ENCODE results near the gene POC1B. TPM values are rescaled to one million over a fixed set of nuclear protein-coding genes. Genes with fewer than 3 reads are reported as not detected.

POC1B gene
- polyA plus RNA-seq, 1 donor (not counting 4 experiments of a cell fraction or from before 2014, with no cell fraction given), result 16.4 TPM

DNA sequence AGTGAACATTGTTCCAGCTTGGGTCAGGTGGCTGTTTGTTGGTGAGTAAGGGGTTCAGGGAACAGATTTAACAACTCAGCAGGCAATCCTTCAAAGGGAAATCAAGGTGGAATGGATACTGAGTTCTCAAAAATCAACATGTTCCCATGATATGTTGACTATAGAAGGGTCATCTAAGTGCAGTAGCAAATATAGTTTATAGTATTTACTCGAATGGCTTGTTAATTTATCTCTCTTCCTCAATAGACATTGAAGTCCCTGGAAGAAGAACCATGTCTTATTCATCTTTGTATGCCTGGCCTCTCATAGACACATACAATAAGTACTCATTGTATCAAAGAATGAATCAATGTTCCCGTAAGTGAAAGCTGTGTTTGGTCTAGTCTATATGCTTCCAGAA, 149.0 kb downstream of the POC1B start:
- Histone ChIP-seq H3K36me3 (ENCODE audit: control insufficient read depth in 2 of 2, extremely low read depth in 1 of 2, insufficient read depth in 2 of 2, low read length in 2 of 2) (no peaks in the 10 kb centered on the region), H3K9me1 (ENCODE audit: control insufficient read depth, extremely low read depth, insufficient read depth, low read length) (no peaks in the 10 kb centered on the region), H4K20me1 (ENCODE audit: control insufficient read depth, extremely low read depth, insufficient read depth, low read length) (no peaks in the 10 kb centered on the region), H3K4me1 (ENCODE audit: control insufficient read depth, extremely low read depth, insufficient read depth, low read length) (peaks cover 47% of the 10 kb centered on the region), H3K27ac (ENCODE audit: control insufficient read depth, insufficient read depth, low read length) (no peak overlapping the region), H2AFZ (ENCODE audit: control insufficient read depth, low read length) (no peak overlapping the region), H3K27me3 (ENCODE audit: control insufficient read depth, extremely low read depth, insufficient read depth, low read length) (no peaks in the 10 kb centered on the region), H3K9ac (ENCODE audit: control insufficient read depth, extremely low read depth, insufficient read depth, low read length) (no peak overlapping the region), H3K4me2 (ENCODE audit: control insufficient read depth, extremely low read depth, insufficient read depth, low read depth, low read length) (no peak overlapping the region), H3K4me3 (ENCODE audit: control insufficient read depth in 2 of 3, extremely low read depth in 1 of 3, insufficient read depth in 2 of 3, low read depth in 1 of 3, low read length in 3 of 3) (no peak overlapping the region), H3K79me2 (ENCODE audit: control insufficient read depth, insufficient read depth, low read length) (no peaks in the 10 kb centered on the region), H3K9me3 (ENCODE audit: control insufficient read depth, low read depth, low read length) (no peaks in the 10 kb centered on the region)
- DNase-seq (ENCODE audit: low read depth, low spot score) (no peak), FAIRE-seq (no peak)
- TF ChIP-seq, protein P1, sequence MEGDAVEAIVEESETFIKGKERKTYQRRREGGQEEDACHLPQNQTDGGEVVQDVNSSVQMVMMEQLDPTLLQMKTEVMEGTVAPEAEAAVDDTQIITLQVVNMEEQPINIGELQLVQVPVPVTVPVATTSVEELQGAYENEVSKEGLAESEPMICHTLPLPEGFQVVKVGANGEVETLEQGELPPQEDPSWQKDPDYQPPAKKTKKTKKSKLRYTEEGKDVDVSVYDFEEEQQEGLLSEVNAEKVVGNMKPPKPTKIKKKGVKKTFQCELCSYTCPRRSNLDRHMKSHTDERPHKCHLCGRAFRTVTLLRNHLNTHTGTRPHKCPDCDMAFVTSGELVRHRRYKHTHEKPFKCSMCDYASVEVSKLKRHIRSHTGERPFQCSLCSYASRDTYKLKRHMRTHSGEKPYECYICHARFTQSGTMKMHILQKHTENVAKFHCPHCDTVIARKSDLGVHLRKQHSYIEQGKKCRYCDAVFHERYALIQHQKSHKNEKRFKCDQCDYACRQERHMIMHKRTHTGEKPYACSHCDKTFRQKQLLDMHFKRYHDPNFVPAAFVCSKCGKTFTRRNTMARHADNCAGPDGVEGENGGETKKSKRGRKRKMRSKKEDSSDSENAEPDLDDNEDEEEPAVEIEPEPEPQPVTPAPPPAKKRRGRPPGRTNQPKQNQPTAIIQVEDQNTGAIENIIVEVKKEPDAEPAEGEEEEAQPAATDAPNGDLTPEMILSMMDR (optimal IDR thresholded peaks at IDR 0.05 in 1 of 3, IDR thresholded peaks at IDR 0.05 in 1 of 3, conservative IDR thresholded peaks at IDR 0.05 in 1 of 3; ENCODE audit: extremely low read depth in 1 of 3, insufficient read depth in 2 of 3, low read length in 3 of 3), result no peak
- no peak for TF ChIP-seq EZH2 (IDR thresholded peaks at IDR 0.05; ENCODE audit: low read length)
- dilution Hi-C loops (cut with MboI; ENCODE audit: extremely low pct_ligation_motif_present, low sequenced_read_pairs), result no loop called here

GRCh38 chr12:89376202-89376529, 149.7 kb downstream of the POC1B start:
- Histone ChIP-seq H3K4me1 (ENCODE audit: control insufficient read depth, extremely low read depth, insufficient read depth, low read length) (peaks cover 54% of the 10 kb centered on the region), H2AFZ (ENCODE audit: control insufficient read depth, low read length) (no peak overlapping the region), H3K27ac (ENCODE audit: control insufficient read depth, insufficient read depth, low read length) (peak overlapping the region; percentile 65), H3K27me3 (ENCODE audit: control insufficient read depth, extremely low read depth, insufficient read depth, low read length) (no peaks in the 10 kb centered on the region), H3K9ac (ENCODE audit: control insufficient read depth, extremely low read depth, insufficient read depth, low read length) (no peak overlapping the region), H3K9me1 (ENCODE audit: control insufficient read depth, extremely low read depth, insufficient read depth, low read length) (no peaks in the 10 kb centered on the region), H3K36me3 (ENCODE audit: control insufficient read depth in 2 of 2, extremely low read depth in 1 of 2, insufficient read depth in 2 of 2, low read length in 2 of 2) (no peaks in the 10 kb centered on the region), H4K20me1 (ENCODE audit: control insufficient read depth, extremely low read depth, insufficient read depth, low read length) (no peaks in the 10 kb centered on the region), H3K4me2 (ENCODE audit: control insufficient read depth, extremely low read depth, insufficient read depth, low read depth, low read length) (no peak overlapping the region), H3K9me3 (ENCODE audit: control insufficient read depth, low read depth, low read length) (no peaks in the 10 kb centered on the region), H3K79me2 (ENCODE audit: control insufficient read depth, insufficient read depth, low read length) (no peaks in the 10 kb centered on the region), H3K4me3 (ENCODE audit: control insufficient read depth in 2 of 3, extremely low read depth in 1 of 3, insufficient read depth in 2 of 3, low read depth in 1 of 3, low read length in 3 of 3) (no peak overlapping the region)
- FAIRE-seq (no peak), DNase-seq (ENCODE audit: low read depth, low spot score) (no peak)
- TF ChIP-seq, protein P1 (optimal IDR thresholded peaks at IDR 0.05 in 1 of 3, IDR thresholded peaks at IDR 0.05 in 1 of 3, conservative IDR thresholded peaks at IDR 0.05 in 1 of 3; ENCODE audit: extremely low read depth in 1 of 3, insufficient read depth in 2 of 3, low read length in 3 of 3), result no peak
- TF ChIP-seq EZH2 (IDR thresholded peaks at IDR 0.05; ENCODE audit: low read length), result no peak
- dilution Hi-C loops (cut with MboI; ENCODE audit: extremely low pct_ligation_motif_present, low sequenced_read_pairs), result no loop called here

Measured in keratinocyte (primary cell).